Measurements from ENCODE around the gene SSTR5. TPM values are rescaled to one million over a fixed set of nuclear protein-coding genes. Genes with fewer than 3 reads are reported as not detected.

The SSTR5 gene
- total RNA-seq, 1 experiment from 2014 or later: not detected

- DNase-seq (ENCODE audit: low spot score): no peak
- in situ Hi-C loops (cut with HindIII; ENCODE audit: low sequenced_read_pairs): loop anchor here (5.0 kb wide), 1 partner anchor 50 kb away; no protein-coding TSS in a partner anchor
These were observed 34.9 kb upstream of the SSTR5 start for GRCh38 chr16:1037394-1038257.

DNA sequence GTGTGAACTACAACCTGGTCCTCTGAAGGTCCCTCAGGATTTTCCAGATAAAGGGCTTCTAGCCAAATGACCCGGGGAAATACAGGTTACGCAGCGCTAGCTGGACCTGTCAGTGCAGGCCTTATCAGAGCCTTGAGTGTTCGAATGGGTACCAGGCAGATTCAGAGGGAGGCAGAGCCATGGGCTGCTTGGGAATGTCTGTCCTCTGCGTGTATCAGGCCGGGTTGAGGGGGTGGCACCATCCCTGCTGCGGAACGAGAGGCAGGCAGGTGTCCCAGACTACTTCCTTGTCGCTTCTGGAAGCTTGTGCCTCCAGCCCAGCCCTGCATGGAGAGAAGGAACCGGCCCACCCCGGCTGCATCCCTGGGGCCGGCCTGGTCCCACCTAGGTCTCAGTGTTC lies 33.6 kb upstream of the SSTR5 start:
- DNase-seq (ENCODE audit: low spot score): no peak
- in situ Hi-C loops (cut with HindIII; ENCODE audit: low sequenced_read_pairs): loop anchor here (5.0 kb wide), 1 partner anchor 52 kb away; no protein-coding TSS in a partner anchor

GRCh38 chr16:1039762-1040161 lies 32.8 kb upstream of the SSTR5 start:
- no peak for DNase-seq (ENCODE audit: low spot score)
- in situ Hi-C loops (cut with HindIII; ENCODE audit: low sequenced_read_pairs): loop anchor here (5.0 kb wide), 1 partner anchor 52 kb away; no protein-coding TSS in a partner anchor

DNA sequence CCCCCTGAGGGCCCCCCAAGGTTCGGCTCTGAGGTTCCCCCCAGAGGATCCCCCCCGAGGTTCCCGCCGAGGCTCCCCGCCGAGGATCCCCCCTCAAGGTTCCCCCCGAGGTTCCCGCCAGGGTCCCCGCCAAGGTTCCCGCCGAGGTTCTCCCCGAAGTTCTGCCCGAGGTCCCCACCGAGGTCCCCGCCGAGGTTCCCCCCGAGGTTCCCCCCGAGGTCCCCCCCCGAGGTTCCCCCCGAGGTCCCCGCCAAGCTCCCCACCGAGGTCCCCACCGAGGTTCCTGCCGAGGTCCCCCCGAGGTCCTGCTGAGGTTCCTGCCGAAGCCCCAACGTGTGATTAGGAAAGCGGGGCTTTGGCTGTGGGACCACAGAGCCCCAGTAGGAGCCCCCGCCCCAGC lies 32.2 kb upstream of the SSTR5 start:
- in situ Hi-C loops (cut with HindIII; ENCODE audit: low sequenced_read_pairs): no loop called here

GRCh38 chr16:1042049-1042744 lies 30.4 kb upstream of the SSTR5 start:
- no peak for DNase-seq (ENCODE audit: low spot score)

More for the DNA sequence above, 32.2 kb upstream of the SSTR5 start:
- no peak for DNase-seq (ENCODE audit: low spot score)

GRCh38 chr16:1042866-1043265 lies 29.7 kb upstream of the SSTR5 start:
- DNase-seq (ENCODE audit: low spot score): no peak
- in situ Hi-C loops (cut with HindIII; ENCODE audit: low sequenced_read_pairs): no loop called here

More at GRCh38 chr16:1042049-1042744, 30.4 kb upstream of the SSTR5 start:
- in situ Hi-C loops (cut with HindIII; ENCODE audit: low sequenced_read_pairs): no loop called here

DNA sequence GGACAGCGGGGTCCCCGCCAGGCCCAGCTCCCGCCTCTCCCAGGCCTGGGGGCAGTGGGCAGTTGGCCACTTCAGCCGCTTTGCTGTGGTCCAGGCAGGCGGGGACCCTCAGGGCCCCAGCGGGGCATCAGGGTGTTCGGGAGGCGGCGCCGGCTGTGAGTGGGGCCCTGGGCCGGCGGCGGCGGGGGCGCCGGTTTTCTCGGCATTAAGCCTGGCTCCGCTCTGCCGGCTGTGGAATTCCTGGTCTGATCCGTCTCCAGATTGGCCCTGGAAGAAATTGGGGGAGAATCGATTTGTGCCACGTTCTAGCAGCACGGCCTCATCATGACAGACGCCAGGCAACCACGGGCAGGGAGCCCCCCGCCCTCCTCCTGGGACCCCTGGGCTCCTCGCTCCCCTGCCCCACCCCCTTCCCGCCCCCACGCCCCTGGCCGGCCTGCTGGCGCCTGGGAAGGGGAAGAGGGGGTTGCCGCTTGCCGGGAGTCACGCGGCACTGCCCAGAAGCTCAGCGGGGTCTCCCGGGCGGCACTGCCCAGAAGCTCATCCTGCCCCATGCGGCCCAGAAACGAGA lies 28.6 kb upstream of the SSTR5 start:
- in situ Hi-C loops (cut with HindIII; ENCODE audit: low sequenced_read_pairs): no loop called here
- DNase-seq (ENCODE audit: low spot score): no peak

- in situ Hi-C loops (cut with HindIII; ENCODE audit: low sequenced_read_pairs): no loop called here
- no peak for DNase-seq (ENCODE audit: low spot score)
These were observed 27.9 kb upstream of the SSTR5 start for GRCh38 chr16:1044460-1045309.

DNA sequence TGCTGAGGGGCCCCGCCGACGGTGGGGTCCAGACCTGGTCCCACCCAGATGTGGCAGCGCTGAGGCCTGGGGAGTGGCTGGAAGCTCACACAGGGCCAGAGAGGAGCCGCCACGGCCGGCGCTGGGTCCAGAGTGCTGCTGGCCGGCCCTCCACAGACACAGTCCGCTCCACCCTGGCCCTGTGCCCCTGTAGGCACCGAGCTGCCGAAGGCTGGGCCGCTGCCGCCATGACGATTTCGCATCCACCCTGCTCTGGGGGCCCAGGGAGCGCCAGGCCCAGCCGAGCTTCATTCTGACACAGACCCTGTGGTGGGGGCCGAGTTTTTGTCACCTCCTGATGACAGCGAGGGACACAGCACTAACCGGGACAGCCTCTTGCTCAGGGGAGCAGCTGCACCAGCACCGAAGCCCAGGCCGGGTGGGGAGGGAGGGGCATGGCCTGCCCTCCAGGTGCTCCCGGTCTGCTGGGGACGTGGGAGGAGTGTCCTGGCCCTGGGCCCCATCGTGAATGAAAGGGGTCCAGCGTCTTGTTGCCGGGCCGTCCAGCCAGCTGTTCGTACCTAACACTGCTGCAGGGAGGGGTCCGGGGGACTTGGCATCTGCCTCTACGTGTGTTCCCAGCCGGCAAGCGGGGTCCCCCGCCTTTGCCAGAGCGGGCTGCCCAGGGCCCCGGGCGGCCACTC lies 27.1 kb upstream of the SSTR5 start:
- DNase-seq (ENCODE audit: low spot score): no peak
- in situ Hi-C loops (cut with HindIII; ENCODE audit: low sequenced_read_pairs): no loop called here

DNA sequence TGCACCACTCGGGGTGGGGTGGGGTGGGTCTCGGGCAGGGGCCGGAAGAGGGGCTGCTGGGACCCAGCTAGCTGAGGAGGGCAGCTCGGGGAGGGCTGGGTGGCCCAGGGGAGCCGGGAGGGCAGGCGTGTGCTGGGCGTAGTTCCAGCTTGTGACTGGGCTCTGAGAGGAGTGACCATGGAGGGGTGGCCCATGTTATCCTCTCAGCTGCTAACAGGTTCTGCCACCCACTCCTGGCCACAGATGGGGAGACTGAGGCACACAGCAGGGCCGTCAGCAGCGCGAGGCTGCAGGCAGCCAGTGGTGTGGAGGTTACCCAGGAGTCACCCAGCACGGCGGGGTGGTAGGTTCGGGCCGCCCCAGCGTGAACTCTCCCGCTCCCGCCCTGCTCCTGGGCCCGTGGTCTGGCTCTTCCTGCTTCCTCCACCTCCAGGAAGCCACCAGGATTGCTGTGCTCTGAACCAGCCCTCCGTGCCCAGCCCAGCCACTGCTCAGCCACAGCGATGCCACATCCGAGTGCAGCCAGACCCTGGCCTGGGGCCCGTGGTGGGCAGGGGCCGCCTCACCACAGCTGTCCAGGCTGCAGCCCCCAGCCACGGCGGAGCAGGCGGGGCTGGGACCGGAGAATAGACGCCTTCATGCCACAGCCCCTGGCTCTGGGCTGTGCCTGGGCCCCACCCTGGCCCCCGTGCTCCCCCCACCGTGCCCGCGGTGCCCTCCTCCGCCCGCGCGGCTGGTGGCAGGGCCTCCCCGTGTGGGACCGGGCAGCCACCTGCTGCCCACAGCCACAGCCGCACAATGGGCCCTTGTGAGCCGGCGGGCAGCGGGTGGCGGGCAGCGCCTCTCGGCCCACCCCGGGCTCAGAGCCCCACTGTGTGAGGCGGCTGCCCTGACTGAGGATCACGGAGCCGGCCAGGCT lies 26.3 kb upstream of the SSTR5 start:
- DNase-seq (ENCODE audit: low spot score): no peak
- in situ Hi-C loops (cut with HindIII; ENCODE audit: low sequenced_read_pairs): no loop called here

DNA sequence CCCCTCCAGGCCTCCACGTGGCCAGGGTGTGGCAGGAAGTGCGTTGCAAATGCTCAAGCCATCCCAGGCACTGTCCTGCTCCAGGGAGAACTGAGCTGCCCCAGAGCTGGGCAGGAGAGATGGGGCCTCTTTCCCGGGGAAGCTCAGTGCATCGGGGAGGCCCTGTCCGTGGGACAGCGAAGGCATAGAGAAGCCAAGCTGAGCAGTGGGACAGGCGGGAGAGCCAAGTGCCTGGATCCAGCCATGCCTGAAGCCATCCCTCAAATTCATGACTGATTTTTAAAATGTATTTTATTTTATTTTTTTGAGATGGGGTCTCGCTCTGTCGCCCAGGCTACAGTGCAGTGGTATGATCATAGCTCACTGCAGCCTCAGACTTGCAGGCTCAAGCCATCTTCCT lies 25.4 kb upstream of the SSTR5 start:
- in situ Hi-C loops (cut with HindIII; ENCODE audit: low sequenced_read_pairs): no loop called here
- DNase-seq (ENCODE audit: low spot score): no peak

DNA sequence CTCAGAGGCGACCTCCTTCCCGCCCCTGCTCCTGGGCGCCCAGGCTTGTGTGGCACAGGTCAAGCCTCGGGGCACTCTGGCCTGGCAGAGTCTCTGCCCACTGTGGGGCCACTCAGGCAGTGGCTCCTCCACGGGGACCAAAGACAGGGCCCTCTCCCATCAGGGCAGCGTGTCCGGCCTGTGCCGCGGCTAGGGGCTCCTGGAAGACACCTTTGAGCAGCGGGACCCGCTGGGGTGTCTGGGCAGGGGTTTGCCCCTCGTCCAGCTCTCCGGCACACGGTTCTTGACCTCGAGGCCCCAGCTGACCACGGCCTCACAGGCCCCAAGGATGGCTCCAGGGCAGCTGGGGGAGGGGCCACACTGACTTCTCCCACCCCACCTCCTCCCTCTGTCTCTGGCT lies 24.7 kb upstream of the SSTR5 start:
- in situ Hi-C loops (cut with HindIII; ENCODE audit: low sequenced_read_pairs): no loop called here
- no peak for DNase-seq (ENCODE audit: low spot score)

DNA sequence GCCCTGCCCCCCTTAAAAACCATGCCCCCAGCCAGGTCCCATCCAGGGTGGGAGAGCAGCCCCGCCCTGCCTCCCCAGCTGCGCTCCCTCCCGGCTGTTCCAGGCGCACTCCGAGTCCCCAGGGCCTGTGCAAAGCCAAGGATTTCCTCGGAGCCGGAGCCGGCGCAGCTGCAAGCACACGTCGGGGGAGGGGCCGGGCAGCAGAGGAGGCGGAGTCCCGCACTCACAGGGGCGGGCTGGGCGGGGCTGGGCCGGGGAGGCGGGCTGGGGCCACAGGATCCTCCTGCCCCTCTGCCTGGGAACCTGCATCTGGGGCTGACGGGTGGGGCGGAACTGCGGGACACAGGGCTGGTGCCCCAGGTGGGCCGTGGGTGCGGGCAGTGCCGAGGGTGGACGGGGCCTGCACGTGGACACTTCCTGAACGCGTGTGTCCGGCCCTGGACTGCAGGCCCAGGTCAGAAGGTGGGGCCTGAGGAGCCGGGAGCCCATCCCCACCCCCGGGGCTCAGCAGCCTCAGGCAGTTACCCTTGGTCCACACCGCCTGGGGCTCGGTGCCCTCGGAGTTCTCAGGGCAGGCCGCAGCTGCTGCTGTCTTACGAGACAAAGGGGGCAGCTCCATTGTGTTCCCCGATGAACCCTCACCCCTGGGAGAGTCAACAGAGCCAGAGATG lies 24.0 kb upstream of the SSTR5 start:
- peak; percentile 30 for DNase-seq (ENCODE audit: low spot score)
- in situ Hi-C loops (cut with HindIII; ENCODE audit: low sequenced_read_pairs): no loop called here

DNA sequence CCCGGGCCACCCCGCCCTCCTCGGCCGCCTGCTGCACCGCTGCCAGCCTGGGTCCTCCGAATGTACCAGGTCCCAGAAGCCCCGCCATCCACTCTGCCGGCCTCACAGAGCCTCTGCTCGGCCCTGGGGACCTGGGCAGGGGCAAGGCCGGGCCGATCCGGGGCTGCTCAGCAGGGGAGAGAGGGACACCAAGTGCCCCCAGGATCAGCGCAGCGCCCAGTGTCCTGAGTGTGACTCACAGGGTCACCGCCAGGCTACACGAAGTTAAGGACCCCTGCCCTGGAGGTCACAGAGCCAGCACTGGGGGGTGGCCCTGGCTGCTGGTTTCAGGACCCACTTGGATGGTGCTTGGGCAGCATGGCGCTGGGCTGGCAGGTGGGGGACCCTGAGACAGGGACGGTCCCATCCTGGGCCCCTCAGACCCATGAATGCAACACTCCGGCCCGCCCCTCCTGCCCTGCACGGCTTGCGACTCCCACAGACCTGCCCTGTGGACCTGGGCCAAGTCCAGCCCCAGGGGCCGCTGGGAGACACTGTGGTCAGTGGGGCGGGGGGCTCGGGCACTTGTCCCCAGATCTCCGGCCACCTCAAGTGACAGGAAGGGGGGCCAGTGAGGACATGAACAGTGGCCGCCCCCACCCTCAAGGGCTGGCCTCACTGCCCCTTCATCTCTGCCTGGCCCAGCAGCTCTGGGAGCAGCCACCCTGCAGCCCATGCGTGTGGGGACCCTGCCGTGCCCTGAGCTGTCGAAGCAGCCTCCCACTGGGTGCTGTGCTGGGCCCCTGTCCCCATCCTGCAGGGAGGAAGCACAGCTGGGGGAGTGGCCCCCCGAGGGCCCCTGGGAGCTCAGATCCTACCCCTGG lies 23.2 kb upstream of the SSTR5 start:
- no peak for DNase-seq (ENCODE audit: low spot score)
- in situ Hi-C loops (cut with HindIII; ENCODE audit: low sequenced_read_pairs): no loop called here

DNA sequence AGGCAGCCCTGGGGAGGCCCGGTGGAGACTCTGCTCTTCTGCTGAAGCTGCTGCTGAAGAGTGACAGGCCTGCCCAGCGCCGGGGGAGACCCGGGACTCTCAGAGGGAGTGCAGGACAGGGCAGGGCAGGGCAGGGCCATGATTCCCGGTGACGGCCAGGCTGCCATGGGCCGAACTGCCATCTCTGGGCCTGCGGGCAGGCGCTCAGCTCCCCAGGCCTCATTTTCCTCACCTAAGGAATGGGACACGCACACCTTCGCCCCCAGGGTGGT lies 22.6 kb upstream of the SSTR5 start:
- DNase-seq (ENCODE audit: low spot score): no peak
- in situ Hi-C loops (cut with HindIII; ENCODE audit: low sequenced_read_pairs): no loop called here

DNA sequence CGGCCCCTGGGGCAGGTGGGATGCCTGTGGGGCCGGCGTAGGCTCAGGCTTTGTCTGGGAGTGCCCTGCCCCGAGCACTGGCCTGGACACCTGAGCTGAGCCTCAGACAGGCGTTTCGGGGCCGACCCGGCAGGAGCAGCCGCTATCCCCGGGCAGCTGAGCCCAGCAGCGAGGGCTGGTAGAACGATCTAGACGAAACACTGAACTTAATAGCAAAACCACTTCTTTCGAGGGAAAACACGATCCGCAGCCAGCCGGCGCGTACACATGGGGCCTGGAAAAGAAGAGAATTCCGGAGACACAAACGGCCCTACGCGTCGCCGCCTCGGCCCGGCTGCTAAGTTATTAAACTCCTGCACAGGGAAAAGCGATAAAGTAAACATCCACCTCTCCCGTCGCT lies 22.0 kb upstream of the SSTR5 start:
- in situ Hi-C loops (cut with HindIII; ENCODE audit: low sequenced_read_pairs): no loop called here
- DNase-seq (ENCODE audit: low spot score): no peak

GRCh38 chr16:1050921-1051320 lies 21.6 kb upstream of the SSTR5 start:
- in situ Hi-C loops (cut with HindIII; ENCODE audit: low sequenced_read_pairs): no loop called here

More at GRCh38 chr16:1050921-1051320, 21.6 kb upstream of the SSTR5 start:
- no peak for DNase-seq (ENCODE audit: low spot score)

All from G401 (cell line).